ENCODE results near the gene PPP6C.
"Not testable (repeated sequence)": the region's sequence is repeated elsewhere in the genome, so short reads cannot be mapped to it uniquely, and the experiment has no call there.

The PPP6C gene

GRCh38 chr9:125190361-125190801, 778 bp upstream of the PPP6C start:
- peak overlapping the region; percentile 85 for H3K4me3 ChIP-seq (ENCODE audit: low read depth, low read length)
- no peak for TF ChIP-seq CTCF (IDR thresholded peaks at IDR 0.05; ENCODE audit: low read depth, low read length, missing control alignments)
- DNase-seq (ENCODE audit: low read depth): no peak
- in situ Hi-C loops (cut with HindIII; ENCODE audit: low sequenced_read_pairs): no loop called here

GRCh38 chr9:125189011-125189360, 617 bp downstream of the PPP6C start:
- no peak for DNase-seq (ENCODE audit: low read depth)
- peak overlapping the region; percentile 85 for H3K4me3 ChIP-seq (ENCODE audit: low read depth, low read length)
- in situ Hi-C loops (cut with HindIII; ENCODE audit: low sequenced_read_pairs): no loop called here
- no peak for TF ChIP-seq CTCF (IDR thresholded peaks at IDR 0.05; ENCODE audit: low read depth, low read length, missing control alignments)

DNA sequence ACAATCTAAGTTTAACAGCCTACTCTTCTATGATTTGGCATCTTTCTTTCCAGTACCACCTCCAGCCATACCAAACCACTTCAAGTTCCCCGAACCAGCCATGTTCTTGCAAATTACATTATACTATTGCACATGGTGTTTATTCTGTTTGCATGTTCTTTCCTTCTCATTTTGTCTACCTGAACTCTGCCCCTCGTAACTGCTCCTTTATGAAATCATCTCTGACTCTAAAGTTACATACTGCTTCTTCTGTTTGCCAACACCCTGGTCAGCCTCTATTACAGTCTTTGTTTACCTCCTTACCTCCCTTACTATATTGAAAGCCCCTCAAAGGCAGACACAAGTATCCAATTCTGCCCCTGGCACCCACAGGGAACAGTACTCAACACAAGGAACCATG, 6.0 kb downstream of the PPP6C start:
- in situ Hi-C loops (cut with HindIII; ENCODE audit: low sequenced_read_pairs): no loop called here
- H3K4me3 ChIP-seq (ENCODE audit: low read depth, low read length): no peak overlapping the region
- DNase-seq (ENCODE audit: low read depth): no peak
- no peak for TF ChIP-seq CTCF (IDR thresholded peaks at IDR 0.05; ENCODE audit: low read depth, low read length, missing control alignments)

DNA sequence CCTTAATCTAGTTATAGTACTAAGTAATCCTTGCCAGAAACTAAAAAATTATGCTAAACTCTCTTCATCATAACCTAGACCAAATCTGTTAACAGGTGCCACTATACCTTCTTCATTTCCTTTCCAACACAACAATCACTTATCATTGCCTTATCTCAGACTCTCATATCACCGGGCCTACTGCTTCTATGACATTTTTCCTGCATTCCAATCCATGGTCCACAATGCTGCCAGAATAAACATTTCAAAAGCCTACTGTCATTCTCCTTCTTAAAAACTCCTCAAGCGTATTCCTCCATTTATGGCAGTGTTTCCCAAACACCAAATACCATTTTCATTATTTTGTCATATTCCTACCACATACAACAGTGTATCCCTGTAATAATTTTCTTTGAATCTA, 6.5 kb downstream of the PPP6C start:
- no peak for TF ChIP-seq CTCF (IDR thresholded peaks at IDR 0.05; ENCODE audit: low read depth, low read length, missing control alignments)
- no peak for DNase-seq (ENCODE audit: low read depth)
- H3K4me3 ChIP-seq (ENCODE audit: low read depth, low read length): no peak overlapping the region
- in situ Hi-C loops (cut with HindIII; ENCODE audit: low sequenced_read_pairs): no loop called here

DNA sequence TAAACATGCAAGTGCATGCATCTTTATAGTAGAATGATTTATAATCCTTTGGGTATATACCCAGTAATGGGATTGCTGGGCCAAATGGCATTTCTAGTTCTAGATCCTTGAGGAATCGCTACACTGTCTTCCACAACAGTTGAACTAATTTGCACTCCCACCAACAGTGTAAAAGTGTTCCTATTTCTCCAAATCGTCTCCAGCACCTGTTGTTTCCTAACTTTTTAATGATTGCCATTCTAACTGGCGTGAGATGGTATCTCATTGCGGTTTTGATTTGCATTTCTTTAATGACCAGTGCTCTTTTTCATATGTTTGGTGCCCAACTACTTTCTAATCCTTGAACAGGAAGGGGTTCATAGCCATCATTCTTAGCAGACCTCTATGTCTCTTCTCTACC, 7.8 kb downstream of the PPP6C start:
- DNase-seq (ENCODE audit: low read depth); in situ Hi-C loops (cut with HindIII; ENCODE audit: low sequenced_read_pairs); H3K4me3 ChIP-seq (ENCODE audit: low read depth, low read length): not testable (repeated sequence)

- in situ Hi-C loops (cut with HindIII; ENCODE audit: low sequenced_read_pairs): no loop called here
- no peak for DNase-seq (ENCODE audit: low read depth)
- TF ChIP-seq CTCF (IDR thresholded peaks at IDR 0.05; ENCODE audit: low read depth, low read length, missing control alignments): no peak
- no peak overlapping the region for H3K4me3 ChIP-seq (ENCODE audit: low read depth, low read length)
These were observed 8.7 kb downstream of the PPP6C start for GRCh38 chr9:125180876-125181275.

- DNase-seq (ENCODE audit: low read depth); H3K4me3 ChIP-seq (ENCODE audit: low read depth, low read length); in situ Hi-C loops (cut with HindIII; ENCODE audit: low sequenced_read_pairs): not testable (repeated sequence)
These were observed 9.8 kb downstream of the PPP6C start for GRCh38 chr9:125179776-125180175.

DNA sequence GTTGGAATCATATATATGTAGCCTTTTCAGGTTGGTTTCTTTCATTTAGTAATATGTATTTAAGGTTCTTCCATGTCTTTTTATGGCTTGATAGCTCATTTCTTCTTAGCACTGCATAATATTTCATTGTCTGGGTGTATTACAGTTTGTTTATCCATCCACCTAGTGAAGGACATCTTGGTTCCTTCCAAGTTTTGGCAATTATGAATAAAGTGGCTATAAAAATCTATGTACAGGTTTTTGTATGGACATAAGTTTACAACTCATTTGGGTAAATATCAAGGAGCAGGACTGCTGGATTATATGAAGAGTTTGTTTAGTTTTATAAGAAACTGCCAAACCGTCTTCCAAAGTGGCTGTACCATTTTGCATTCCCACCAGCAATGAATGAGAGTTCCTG, 11.7 kb downstream of the PPP6C start:
- TF ChIP-seq CTCF (IDR thresholded peaks at IDR 0.05; ENCODE audit: low read depth, low read length, missing control alignments): no peak
- in situ Hi-C loops (cut with HindIII; ENCODE audit: low sequenced_read_pairs): no loop called here
- H3K4me3 ChIP-seq (ENCODE audit: low read depth, low read length): no peak overlapping the region
- no peak for DNase-seq (ENCODE audit: low read depth)

All from astrocyte of the cerebellum (primary cell).